Right cardiac atrium (tissue), 5 donors: ENCODE data around the gene USP13. TPM values are rescaled to one million over a fixed set of nuclear protein-coding genes. Genes with fewer than 3 reads are reported as not detected.
"Not testable (repeated sequence)": the region's sequence is repeated elsewhere in the genome, so short reads cannot be mapped to it uniquely, and the experiment has no call there.

Source experiments
- ATAC-seq, 2 donors: fragments of 200-7000 bp; cut with Tn5 transposase; one replicate each; pipeline versions ENCODE4 v1.8.0 to v1.9.1; 2020; ENCODE audit warnings: moderate library complexity in 2 of 2, mild to moderate bottlenecking in 1 of 2
- DNase-seq, 3 donors: peaks; one replicate each; pipeline ENCODE4 v3.0.0-alpha.2; 2020
- H3K27ac ChIP-seq: one replicate; pipeline ENCODE4 v1.5.1; 2013; ENCODE audit warnings: mild to moderate bottlenecking, low read length, control low read depth, moderate library complexity
- H3K27me3 ChIP-seq: one replicate; pipeline ENCODE4 v1.6.1; 2013; ENCODE audit not compliant: control insufficient read depth, insufficient read depth
- H3K4me1 ChIP-seq: one replicate; pipeline ENCODE4 v1.6.1; 2013; ENCODE audit warnings: low read length; ENCODE audit not compliant: control insufficient read depth, insufficient read depth
- H3K4me3 ChIP-seq: one replicate; pipeline ENCODE4 v1.5.1; 2013; ENCODE audit warnings: low read length, control low read depth
- H3K9me3 ChIP-seq: one replicate; pipeline ENCODE4 v1.6.1; 2013; ENCODE audit warnings: low read length; ENCODE audit not compliant: control insufficient read depth
- WGBS: extraction: QIAGEN DNeasy Blood & Tissue Kit; methylation state at CpG from one replicate; pipeline ENCODE4 v1.1.7; 2013; 5-methylcytosine and 5-hydroxymethylcytosine counted together
- intact Hi-C, 4 donors: fragments of 100-400 bp; cut with DNase I; formaldehyde crosslinking; loops; one replicate each; pipeline versions ENCODE4 v1.11.0 to v1.14.0; 2022 to 2023
- polyA plus RNA-seq: library from polyadenylated mRNA; stranded (reverse); fragments of 200-250 nt; gene quantifications from one replicate; pipeline ENCODE4 v1.2.3, GENCODE V29; 2013
- total RNA-seq, 4 donors: library from RNA; stranded (reverse); fragmentation: NEBNext Ultra II Directional; extraction: Animal tissue kit (Norgen Biotek cat#: 25700); gene quantifications; one replicate each; pipeline ENCODE4 v1.2.1, GENCODE V29; 2021
- donor health status: healthy with polysubstance abuse.
- donor health status: DM: no; HTN: yes; CAD: no.
- donor health status: DM: no; HTN: no; CAD: no.
- donor health status: DM: no; HTN: yes; CAD: no; lungs with severe emphysema.
- donor health status: DM: yes; HTN: yes; CAD: no.

USP13 gene
- total and polyA plus RNA-seq, 5 donors, result 20.0 to 101 (median 71.0) TPM

DNA sequence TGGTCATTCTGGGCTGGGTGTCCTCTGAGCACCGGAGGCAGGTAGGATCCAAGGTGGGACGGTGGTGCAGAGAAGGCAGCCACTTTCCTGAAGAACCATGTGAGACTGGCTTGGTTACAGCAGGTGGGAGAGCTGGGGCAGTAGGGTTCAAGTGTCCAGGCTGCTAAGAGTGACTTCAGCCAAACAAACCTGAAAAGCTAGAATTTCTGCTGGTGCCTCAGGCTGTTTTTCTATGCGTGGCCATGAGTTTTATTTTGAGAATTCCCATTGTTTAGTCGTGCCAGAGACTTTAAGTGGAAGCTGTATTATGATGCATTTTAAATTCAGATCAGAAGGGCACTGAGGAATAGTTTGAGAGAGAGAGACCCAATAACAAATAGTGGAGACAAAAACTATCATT is 20.1 kb downstream of the USP13 start:
- intact Hi-C loops, result no loop called here
- Histone ChIP-seq H3K4me1 (peaks cover 11% of the 10 kb centered on the region), H3K27ac (no peak overlapping the region), H3K27me3 (no peaks in the 10 kb centered on the region), H3K9me3 (no peaks in the 10 kb centered on the region), H3K4me3 (no peak overlapping the region)
- WGBS, result 65% methylated on average over 4 of the region's 4 CpGs
- no peak for ATAC-seq
- DNase-seq, result no peak

DNA sequence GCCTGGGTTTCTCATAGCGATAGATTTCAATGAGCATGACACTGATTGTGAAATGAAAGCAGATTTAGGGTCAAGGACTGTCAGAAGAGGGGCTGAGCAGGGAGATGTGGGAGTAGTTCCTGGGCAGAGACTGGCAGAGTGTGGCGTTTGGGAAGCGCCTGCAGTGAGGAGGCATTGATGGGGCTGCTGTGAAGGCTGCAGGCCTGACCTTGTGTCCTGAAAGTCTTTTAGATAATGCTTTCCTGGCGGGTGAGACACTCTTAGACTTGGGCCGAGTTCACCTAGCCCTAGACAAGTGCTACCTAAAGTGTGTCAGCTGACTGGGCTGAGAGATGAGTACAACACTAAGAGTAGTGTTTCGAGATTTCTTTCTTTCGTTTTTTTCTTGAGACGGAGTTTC is 20.7 kb downstream of the USP13 start:
- H3K4me1 ChIP-seq, result peaks cover 12% of the 10 kb centered on the region
- ATAC-seq, result peak; percentile 26 to 60
- no peak overlapping the region for H3K4me3 ChIP-seq
- no peaks in the 10 kb centered on the region for H3K9me3 ChIP-seq
- H3K27ac ChIP-seq, result peak overlapping the region; percentile 27
- 75% methylated on average over 8 of the region's 8 CpGs for WGBS
- H3K27me3 ChIP-seq, result no peaks in the 10 kb centered on the region
- no peak for DNase-seq
- intact Hi-C loops, result no loop called here

DNA sequence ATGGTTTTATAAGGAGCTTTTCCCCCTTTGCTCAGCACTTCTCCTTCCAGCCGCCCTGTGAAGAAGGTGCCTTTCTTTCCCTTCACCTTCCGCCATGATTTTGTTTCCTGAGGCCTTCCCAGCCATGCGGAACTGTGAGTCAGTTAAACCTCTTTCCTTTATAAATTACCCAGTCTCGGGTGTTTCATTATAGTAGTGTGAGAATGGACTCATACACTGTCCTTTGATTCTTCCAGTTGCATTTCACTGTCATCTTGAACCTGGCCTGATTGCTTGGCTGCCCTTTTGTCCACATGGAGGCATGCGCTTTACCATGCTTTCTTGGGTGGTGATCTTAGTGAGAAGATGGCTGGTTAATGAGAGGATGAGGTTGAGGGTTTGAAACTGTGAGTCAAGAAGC is 23.2 kb downstream of the USP13 start:
- Histone ChIP-seq H3K27ac (no peak overlapping the region), H3K27me3 (no peaks in the 10 kb centered on the region), H3K9me3 (no peaks in the 10 kb centered on the region), H3K4me1 (peaks cover 8% of the 10 kb centered on the region), H3K4me3 (no peak overlapping the region)
- ATAC-seq (no peak), DNase-seq (no peak)
- 95% methylated on average over 5 of the region's 5 CpGs for WGBS
- intact Hi-C loops, result no loop called here

DNA sequence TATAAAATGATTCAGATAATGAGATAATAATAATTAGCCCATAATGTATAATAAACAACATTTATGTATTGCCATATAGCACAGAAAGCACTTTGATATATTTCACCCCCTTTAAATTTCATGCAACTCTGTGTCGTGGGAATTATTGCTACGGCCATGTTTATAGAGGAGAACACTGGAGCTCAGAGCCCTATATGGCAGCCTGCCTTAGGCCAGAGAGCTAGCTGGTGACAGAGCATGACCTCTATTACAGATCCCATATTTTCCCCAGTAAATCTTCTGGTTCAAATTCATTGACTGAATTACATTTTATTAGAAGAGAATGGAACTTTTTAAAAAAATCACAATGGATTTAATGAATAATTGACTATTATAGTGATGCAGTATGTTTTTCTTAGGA is 25.0 kb downstream of the USP13 start:
- peaks cover 11% of the 10 kb centered on the region for H3K4me1 ChIP-seq
- intact Hi-C loops, result no loop called here
- no peak overlapping the region for H3K4me3 ChIP-seq
- DNase-seq, result no peak
- ATAC-seq, result peak in 1 of 2 donors; percentile 40
- no peak overlapping the region for H3K27ac ChIP-seq
- no peaks in the 10 kb centered on the region for H3K27me3 ChIP-seq
- no peaks in the 10 kb centered on the region for H3K9me3 ChIP-seq
- WGBS, result 51% methylated on average over 2 of the region's 2 CpGs

DNA sequence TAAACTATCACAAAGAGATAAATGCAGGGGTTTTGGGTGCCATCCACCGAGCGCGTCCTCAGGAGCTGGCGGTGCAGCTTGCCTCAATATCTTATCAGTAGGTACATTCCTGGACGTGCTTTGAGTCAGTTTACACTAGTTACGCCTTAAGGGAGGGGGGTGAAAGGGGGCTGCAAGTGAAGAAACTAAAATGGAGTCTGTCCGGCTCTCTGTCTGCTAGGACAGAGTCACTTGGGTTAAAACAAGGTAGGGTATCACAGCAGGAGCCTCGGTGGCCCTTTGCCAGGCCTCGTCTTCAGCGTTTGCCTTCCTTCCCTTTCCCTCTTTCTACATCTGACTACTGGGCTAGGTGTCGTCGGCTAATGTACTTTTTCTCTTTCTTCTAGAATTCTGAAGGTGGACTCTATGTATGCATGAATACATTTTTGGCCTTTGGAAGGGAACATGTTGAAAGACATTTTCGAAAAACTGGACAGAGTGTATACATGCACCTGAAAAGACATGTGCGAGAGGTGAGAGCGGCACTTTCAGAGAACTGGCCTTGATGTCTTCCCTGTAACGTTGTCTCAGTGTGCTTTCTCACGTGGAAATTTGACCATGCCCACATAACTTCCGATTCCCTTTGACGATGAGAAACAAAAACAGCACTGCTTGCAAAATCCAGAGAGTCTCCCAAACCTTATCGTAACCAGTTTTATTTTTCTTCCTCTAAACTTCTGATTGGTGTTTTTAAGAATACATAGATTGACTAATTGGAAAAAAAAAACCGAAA is 28.8 kb downstream of the USP13 start:
- Histone ChIP-seq H3K4me1 (peaks cover 6% of the 10 kb centered on the region), H3K4me3 (peak overlapping the region; percentile 37), H3K27me3 (no peaks in the 10 kb centered on the region), H3K27ac (peak overlapping the region; percentile 87), H3K9me3 (no peaks in the 10 kb centered on the region)
- 38% methylated on average over 21 of the region's 21 CpGs for WGBS
- ATAC-seq (peak; percentile 38 to 44), DNase-seq (peak in 1 of 3 donors; percentile 70)
- intact Hi-C loops, result no loop called here

DNA sequence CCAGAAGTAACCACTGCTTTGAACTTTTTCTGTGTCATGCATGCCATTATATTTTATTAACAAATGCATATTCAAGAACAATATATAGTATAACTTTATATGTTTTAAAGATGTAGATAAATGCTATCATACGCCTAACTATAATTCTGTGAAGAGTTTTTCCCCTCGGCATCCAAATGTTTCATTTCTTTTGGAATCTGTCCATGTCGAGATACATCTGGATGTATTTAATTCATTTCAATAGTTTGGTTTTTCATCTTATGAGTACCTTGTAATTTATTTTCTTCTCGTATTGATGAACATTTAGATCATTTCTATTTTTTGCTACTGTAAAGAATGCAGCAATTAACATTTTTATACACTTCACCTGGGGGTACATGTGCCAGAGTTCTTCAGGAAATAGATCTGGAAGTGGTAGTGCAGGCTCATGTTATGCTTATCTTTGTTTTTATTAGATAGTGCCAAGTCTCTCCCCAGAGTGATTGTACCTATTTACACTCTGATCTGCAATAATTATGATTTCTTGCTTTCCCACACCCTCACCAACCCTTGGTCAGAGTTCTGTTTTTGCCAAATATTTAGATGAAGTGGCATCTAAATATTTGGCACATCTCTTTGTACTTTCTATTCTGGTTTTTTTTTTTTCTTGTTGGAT is 29.7 kb downstream of the USP13 start:
- no peaks in the 10 kb centered on the region for H3K27me3 ChIP-seq
- no peaks in the 10 kb centered on the region for H3K9me3 ChIP-seq
- DNase-seq (no peak), ATAC-seq (no peak)
- H3K27ac ChIP-seq, result no peak overlapping the region
- intact Hi-C loops, result no loop called here
- no peak overlapping the region for H3K4me3 ChIP-seq
- H3K4me1 ChIP-seq, result peaks cover 6% of the 10 kb centered on the region
- 35% methylated on average over 4 of the region's 4 CpGs for WGBS

DNA sequence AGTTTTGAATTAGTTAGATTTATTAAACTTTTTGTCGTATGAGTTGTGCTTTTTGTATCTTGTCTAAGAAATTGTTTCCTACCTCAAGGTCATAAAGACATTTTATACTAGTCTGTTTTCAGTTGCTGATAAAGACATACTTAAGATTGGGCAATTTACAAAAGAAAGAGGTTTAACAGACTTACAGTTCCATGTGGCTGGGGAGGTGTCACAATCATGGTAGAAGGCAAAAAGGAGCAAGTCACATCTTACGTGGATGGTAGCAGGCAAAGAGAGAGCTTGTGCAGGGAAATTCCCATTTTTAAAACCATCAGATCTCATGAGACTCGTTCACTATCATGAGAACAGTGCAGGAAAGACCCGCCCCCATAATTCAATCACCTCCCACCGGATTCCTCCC is 30.4 kb downstream of the USP13 start:
- H3K4me1 ChIP-seq, H3K4me3 ChIP-seq, H3K9me3 ChIP-seq, intact Hi-C loops, DNase-seq, H3K27me3 ChIP-seq, ATAC-seq, H3K27ac ChIP-seq: not testable (repeated sequence)
- WGBS, result 59% methylated on average over 5 of the region's 5 CpGs

DNA sequence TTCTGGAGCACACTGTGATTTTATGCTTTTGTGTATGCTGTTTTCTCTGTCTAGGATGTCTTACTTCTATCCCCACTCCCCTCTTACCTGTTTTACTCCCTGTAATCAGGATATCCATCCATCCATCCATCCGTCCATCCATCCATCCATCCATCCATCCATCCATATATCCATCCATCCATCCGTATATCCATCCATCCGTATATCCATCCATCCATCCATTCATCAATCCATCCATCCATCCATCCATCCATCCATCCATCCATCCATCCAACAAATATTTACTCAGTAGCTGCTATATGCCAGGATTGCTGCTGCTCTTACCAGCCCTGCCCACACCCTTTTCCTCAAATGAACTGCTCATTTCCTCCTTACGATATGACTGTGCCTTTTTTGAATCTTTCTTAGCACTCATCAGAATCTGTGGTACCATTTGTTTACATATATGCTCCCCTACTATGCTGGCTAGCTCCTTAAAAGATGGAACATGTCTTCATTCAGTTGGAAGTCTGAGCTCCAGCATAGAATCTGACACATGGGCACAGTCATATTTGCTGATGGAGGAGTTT is 35.2 kb downstream of the USP13 start:
- Histone ChIP-seq H3K9me3 (no peaks in the 10 kb centered on the region), H3K27me3 (no peaks in the 10 kb centered on the region), H3K4me1 (no peaks in the 10 kb centered on the region), H3K4me3 (no peak overlapping the region), H3K27ac (no peak overlapping the region)
- DNase-seq, result no peak
- intact Hi-C loops, result no loop called here
- 74% methylated on average over 4 of the region's 4 CpGs for WGBS
- ATAC-seq, result no peak

DNA sequence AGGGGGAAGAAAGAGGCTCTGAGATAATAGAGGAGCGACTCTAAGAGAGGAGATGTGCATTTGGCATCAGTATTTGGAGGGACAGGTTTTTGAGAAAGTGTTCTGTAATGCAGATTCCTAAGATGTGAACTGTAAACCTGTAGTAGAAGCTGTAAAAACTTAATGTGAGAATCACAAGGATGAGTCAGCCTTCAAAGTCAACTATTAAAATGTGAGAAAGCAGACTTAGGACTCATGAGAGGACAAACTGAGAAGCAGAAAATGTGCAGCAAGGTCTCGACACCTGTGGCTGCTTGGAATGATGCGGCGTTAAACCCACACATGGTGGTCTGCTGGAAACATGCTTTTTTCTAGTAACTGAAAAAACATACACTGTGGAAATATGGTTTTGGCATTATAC is 36.0 kb downstream of the USP13 start:
- DNase-seq, result no peak
- no peak for ATAC-seq
- H3K9me3 ChIP-seq, result no peaks in the 10 kb centered on the region
- H3K4me3 ChIP-seq, result no peak overlapping the region
- 96% methylated on average over 4 of the region's 4 CpGs for WGBS
- H3K27ac ChIP-seq, result no peak overlapping the region
- intact Hi-C loops, result no loop called here
- H3K4me1 ChIP-seq, result no peaks in the 10 kb centered on the region
- no peaks in the 10 kb centered on the region for H3K27me3 ChIP-seq

DNA sequence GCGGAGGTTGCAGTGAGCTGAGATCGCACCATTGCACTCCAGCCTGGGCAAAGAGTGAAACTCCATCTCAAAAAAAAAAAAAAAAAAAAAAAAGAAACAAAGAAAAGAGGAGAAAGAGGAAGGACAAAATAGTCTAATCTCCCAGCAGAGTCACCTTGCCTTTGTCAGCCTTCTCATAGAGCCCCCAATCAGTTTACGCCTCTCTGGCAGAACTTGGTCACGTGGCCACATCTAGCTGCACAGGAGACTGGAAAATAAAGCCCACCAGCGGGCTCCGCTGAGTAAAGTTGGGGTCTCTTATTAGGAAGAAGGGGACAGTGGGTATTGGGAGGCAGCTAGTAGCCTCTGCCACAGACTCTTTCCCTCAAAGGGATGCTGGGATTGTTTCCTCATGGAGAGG is 41.9 kb downstream of the USP13 start:
- ATAC-seq (no peak), DNase-seq (no peak)
- Histone ChIP-seq H3K27me3 (no peaks in the 10 kb centered on the region), H3K4me1 (no peaks in the 10 kb centered on the region), H3K27ac (no peak overlapping the region), H3K4me3 (no peak overlapping the region), H3K9me3 (no peaks in the 10 kb centered on the region)
- intact Hi-C loops, result no loop called here
- 92% methylated on average over 6 of the region's 6 CpGs for WGBS

DNA sequence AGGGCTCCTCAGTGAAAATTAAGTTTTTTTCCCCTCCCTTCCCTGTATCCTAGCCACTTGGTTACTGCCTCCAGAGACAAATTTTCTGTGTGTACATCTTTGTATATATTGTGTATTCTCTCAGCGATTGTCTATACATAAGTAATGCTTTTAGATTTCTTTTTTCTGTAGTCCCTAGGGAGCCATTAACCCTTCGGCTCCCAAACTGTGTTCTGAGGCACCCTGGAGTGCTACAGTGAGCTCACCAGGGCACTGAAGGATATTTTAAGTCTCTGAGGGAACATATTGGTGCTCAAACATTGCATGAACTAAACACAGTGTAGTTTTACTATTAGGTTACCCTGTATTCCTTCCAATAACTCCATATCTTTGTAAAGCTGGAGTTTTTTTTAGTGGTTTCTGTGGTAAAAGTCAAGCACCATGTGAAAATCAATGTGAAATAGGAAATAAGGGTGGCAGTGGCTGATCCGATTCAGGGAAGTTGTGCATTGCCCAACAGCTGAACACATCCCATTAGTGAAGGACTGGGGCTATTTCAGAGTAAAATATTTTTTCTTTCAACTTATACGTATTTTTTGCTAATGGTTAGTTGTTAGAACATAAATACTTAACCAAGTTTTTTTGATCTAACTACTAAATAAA is 43.0 kb downstream of the USP13 start:
- Histone ChIP-seq H3K27ac (no peak overlapping the region), H3K4me3 (no peak overlapping the region), H3K4me1 (no peaks in the 10 kb centered on the region), H3K27me3 (no peaks in the 10 kb centered on the region), H3K9me3 (no peaks in the 10 kb centered on the region)
- DNase-seq (no peak), ATAC-seq (peak in 1 of 2 donors; percentile 31)
- intact Hi-C loops, result no loop called here
- 82% methylated on average over 4 of the region's 4 CpGs for WGBS
